ENCODE data around the gene CUL2. TPM values are rescaled to one million over a fixed set of nuclear protein-coding genes. Genes with fewer than 3 reads are reported as not detected.

Gene CUL2
- total and polyA plus RNA-seq, 10 of the 15 experiments (the other 5 are each of a cell fraction or from before 2014, with no cell fraction given): 11.9 to 56.5 (median 33.2) TPM

DNA sequence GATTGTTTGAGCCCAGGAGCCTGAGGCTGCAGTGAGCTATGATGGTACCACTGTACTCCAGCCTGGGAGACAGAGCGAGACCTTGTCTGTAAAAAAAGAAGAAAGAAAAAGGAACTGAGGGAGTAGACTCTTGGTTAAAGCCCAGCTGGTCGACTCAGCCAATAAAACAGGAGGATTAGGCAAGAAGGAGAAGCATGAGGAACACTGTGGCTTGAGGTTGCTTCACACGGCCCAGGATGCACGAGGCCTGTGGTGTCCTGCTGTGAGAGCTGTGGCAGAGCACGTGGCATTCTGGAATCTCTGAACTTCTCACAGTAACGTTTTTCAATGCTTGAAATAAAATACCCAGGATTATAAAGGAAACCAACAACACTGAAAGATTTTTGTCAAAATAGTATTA, 93.3 kb downstream of the CUL2 start:
- FAIRE-seq: no peak
- no peaks in the 10 kb centered on the region for H3K79me2 ChIP-seq (ENCODE audit: control insufficient read depth, insufficient read depth, low read length)
- intact Hi-C loops (cut with micrococcal nuclease; ENCODE audit: unreplicated experiment): loop anchor here (1.0 kb wide), 1 partner anchor 12 kb away; no protein-coding TSS in a partner anchor
- DNase-seq (ENCODE audit: low read depth, low spot score): no peak
- ChIA-PET RAD21 (ENCODE audit: unreplicated experiment) (interaction anchor here (1.0 to 3.6 kb wide), 4 partner anchors 123 to 330 kb away, joined by 4 to 42 read pairs (median 16); no protein-coding TSS in a partner anchor), CTCF (interaction anchor here (0.8 to 6.2 kb wide), 10 partner anchors 14 to 342 kb away, joined by 3 to 80 read pairs (median 3); no protein-coding TSS in a partner anchor), POLR2A (no interaction called here), SMC1A (ENCODE audit: uncharacterized antibody, unreplicated experiment) (interaction anchor here (0.7 to 4.5 kb wide), 6 partner anchors 24 to 341 kb away, joined by 3 to 59 read pairs (median 4); no protein-coding TSS in a partner anchor)
- BruUV-seq (replicated peaks): no TSS peak
- H3K27me3 ChIP-seq (replicated peaks in 1 of 2; ENCODE audit: control insufficient read depth in 2 of 2, insufficient read depth in 2 of 2, low read length in 1 of 2): no peaks in the 10 kb centered on the region
- H4K20me1 ChIP-seq (ENCODE audit: control insufficient read depth, insufficient read depth): no peaks in the 10 kb centered on the region
- no peaks in the 10 kb centered on the region for H3K36me3 ChIP-seq (ENCODE audit: control insufficient read depth in 2 of 2, insufficient read depth in 2 of 2, low read length in 1 of 2)
- no peak overlapping the region for H3K4me2 ChIP-seq (ENCODE audit: control insufficient read depth, insufficient read depth)
- no peak overlapping the region for H3K9ac ChIP-seq (ENCODE audit: control insufficient read depth, insufficient read depth, low read length)
- peaks cover 4% of the 10 kb centered on the region; the same call in 1 of the 2 replicates for H3K4me1 ChIP-seq (ENCODE audit: control insufficient read depth, insufficient read depth, low read length)
- no peaks in the 10 kb centered on the region for H3K9me3 ChIP-seq (replicated peaks; ENCODE audit: control insufficient read depth, insufficient read depth, low read length)
- H3K27ac ChIP-seq (ENCODE audit: control insufficient read depth, insufficient read depth): no peak overlapping the region
- no peak overlapping the region for H3K4me3 ChIP-seq
- in situ Hi-C loops (cut with MboI): no loop called here
- 75% methylated on average over 6 of the region's 6 CpGs for WGBS (ENCODE audit: insufficient coverage, insufficient replicate concordance, low lambda C conversion rate, missing lambda C conversion rate)
- no peak for ATAC-seq
- no peak overlapping the region for H2AFZ ChIP-seq (ENCODE audit: control insufficient read depth, low read depth, low read length)
- TF ChIP-seq, protein P1, sequence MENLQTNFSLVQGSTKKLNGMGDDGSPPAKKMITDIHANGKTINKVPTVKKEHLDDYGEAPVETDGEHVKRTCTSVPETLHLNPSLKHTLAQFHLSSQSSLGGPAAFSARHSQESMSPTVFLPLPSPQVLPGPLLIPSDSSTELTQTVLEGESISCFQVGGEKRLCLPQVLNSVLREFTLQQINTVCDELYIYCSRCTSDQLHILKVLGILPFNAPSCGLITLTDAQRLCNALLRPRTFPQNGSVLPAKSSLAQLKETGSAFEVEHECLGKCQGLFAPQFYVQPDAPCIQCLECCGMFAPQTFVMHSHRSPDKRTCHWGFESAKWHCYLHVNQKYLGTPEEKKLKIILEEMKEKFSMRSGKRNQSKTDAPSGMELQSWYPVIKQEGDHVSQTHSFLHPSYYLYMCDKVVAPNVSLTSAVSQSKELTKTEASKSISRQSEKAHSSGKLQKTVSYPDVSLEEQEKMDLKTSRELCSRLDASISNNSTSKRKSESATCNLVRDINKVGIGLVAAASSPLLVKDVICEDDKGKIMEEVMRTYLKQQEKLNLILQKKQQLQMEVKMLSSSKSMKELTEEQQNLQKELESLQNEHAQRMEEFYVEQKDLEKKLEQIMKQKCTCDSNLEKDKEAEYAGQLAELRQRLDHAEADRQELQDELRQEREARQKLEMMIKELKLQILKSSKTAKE (IDR thresholded peaks at IDR 0.05; ENCODE audit: low read depth, poor library complexity, severe bottlenecking): no peak
- TF ChIP-seq GATAD2B (conservative IDR thresholded peaks at IDR 0.05; ENCODE audit: low read depth) (no peak), NBN (IDR thresholded peaks at IDR 0.05) (no peak), ZNF24 (IDR thresholded peaks at IDR 0.05) (no peak), WRNIP1 (IDR thresholded peaks at IDR 0.05; ENCODE audit: borderline replicate concordance, low read depth, low read length) (no peak), BMI1 (IDR thresholded peaks at IDR 0.05; ENCODE audit: borderline replicate concordance) (no peak), POLR2AphosphoS5 (IDR thresholded peaks at IDR 0.05; ENCODE audit: low read length) (no peak), SPI1 (IDR thresholded peaks at IDR 0.05; ENCODE audit: borderline replicate concordance, insufficient read depth, low read depth, low read length) (no peak), EED (IDR thresholded peaks at IDR 0.05; ENCODE audit: low read depth) (no peak), HDAC2 (IDR thresholded peaks at IDR 0.05) (no peak), SMAD5 (IDR thresholded peaks at IDR 0.05; ENCODE audit: low read depth) (no peak), ETV6 (conservative IDR thresholded peaks at IDR 0.05 in 1 of 2, IDR thresholded peaks at IDR 0.05 in 1 of 2; ENCODE audit: borderline replicate concordance in 1 of 2, low read depth in 1 of 2) (no peak)
- TF ChIP-seq, protein P2, sequence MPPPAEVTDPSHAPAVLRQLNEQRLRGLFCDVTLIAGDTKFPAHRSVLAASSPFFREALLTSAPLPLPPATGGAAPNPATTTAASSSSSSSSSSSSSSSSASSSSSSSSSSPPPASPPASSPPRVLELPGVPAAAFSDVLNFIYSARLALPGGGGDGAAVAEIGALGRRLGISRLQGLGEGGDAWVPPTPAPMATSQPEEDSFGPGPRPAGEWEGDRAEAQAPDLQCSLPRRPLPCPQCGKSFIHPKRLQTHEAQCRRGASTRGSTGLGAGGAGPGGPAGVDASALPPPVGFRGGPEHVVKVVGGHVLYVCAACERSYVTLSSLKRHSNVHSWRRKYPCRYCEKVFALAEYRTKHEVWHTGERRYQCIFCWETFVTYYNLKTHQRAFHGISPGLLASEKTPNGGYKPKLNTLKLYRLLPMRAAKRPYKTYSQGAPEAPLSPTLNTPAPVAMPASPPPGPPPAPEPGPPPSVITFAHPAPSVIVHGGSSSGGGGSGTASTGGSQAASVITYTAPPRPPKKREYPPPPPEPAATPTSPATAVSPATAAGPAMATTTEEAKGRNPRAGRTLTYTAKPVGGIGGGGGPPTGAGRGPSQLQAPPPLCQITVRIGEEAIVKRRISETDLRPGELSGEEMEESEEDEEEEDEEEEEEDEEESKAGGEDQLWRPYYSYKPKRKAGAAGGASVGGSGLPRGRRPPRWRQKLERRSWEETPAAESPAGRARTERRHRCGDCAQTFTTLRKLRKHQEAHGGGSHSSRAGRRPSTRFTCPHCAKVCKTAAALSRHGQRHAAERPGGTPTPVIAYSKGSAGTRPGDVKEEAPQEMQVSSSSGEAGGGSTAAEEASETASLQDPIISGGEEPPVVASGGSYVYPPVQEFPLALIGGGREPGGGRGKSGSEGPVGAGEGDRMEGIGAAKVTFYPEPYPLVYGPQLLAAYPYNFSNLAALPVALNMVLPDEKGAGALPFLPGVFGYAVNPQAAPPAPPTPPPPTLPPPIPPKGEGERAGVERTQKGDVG (CRISPR knock-in tag; IDR thresholded peaks at IDR 0.05): no peak
- TF ChIP-seq, protein P3, sequence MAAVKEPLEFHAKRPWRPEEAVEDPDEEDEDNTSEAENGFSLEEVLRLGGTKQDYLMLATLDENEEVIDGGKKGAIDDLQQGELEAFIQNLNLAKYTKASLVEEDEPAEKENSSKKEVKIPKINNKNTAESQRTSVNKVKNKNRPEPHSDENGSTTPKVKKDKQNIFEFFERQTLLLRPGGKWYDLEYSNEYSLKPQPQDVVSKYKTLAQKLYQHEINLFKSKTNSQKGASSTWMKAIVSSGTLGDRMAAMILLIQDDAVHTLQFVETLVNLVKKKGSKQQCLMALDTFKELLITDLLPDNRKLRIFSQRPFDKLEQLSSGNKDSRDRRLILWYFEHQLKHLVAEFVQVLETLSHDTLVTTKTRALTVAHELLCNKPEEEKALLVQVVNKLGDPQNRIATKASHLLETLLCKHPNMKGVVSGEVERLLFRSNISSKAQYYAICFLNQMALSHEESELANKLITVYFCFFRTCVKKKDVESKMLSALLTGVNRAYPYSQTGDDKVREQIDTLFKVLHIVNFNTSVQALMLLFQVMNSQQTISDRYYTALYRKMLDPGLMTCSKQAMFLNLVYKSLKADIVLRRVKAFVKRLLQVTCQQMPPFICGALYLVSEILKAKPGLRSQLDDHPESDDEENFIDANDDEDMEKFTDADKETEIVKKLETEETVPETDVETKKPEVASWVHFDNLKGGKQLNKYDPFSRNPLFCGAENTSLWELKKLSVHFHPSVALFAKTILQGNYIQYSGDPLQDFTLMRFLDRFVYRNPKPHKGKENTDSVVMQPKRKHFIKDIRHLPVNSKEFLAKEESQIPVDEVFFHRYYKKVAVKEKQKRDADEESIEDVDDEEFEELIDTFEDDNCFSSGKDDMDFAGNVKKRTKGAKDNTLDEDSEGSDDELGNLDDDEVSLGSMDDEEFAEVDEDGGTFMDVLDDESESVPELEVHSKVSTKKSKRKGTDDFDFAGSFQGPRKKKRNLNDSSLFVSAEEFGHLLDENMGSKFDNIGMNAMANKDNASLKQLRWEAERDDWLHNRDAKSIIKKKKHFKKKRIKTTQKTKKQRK (IDR thresholded peaks at IDR 0.05; ENCODE audit: low read depth, low read length): no peak
- TF ChIP-seq, protein P4, sequence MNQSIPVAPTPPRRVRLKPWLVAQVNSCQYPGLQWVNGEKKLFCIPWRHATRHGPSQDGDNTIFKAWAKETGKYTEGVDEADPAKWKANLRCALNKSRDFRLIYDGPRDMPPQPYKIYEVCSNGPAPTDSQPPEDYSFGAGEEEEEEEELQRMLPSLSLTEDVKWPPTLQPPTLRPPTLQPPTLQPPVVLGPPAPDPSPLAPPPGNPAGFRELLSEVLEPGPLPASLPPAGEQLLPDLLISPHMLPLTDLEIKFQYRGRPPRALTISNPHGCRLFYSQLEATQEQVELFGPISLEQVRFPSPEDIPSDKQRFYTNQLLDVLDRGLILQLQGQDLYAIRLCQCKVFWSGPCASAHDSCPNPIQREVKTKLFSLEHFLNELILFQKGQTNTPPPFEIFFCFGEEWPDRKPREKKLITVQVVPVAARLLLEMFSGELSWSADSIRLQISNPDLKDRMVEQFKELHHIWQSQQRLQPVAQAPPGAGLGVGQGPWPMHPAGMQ (IDR thresholded peaks at IDR 0.05; ENCODE audit: borderline replicate concordance): no peak

Measured in GM12878 (cell line).